SKM-1 (cell line): Measurements from ENCODE around the gene ODC1.

Experiments used
- DNase-seq: peaks from one replicate; lab custom pipeline; 2025; ENCODE audit not compliant: unreplicated experiment; lab: John Stamatoyannopoulos, UW

Gene ODC1

DNA sequence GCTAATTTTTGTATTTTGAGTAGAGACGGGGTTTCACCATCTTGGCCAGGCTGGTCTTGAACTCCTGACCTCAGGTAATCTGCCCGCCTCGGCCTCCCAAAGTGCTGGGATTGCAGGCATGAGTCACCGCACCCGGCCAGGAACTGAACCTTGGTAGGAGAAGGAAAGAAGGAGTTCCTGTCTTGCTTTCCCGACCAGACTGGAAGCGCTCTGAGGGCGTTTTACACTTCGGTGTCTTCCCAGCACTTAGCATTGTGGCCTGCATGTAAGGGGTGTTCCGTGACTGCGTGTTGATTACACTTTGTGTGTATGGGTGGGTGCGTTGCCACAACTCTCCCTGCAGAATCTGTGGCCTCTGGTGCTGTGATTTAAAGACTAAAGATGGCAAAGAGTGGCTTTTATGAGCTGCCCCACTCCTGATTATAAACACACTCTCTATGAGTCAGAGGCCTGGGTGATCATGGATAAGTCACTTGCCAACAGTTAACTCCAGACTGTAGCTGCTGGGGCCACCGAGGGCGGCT is 46.0 kb downstream of the ODC1 start:
- DNase-seq: no peak

GRCh38 chr2:10400978-10401951 is 46.9 kb downstream of the ODC1 start:
- no peak for DNase-seq

DNA sequence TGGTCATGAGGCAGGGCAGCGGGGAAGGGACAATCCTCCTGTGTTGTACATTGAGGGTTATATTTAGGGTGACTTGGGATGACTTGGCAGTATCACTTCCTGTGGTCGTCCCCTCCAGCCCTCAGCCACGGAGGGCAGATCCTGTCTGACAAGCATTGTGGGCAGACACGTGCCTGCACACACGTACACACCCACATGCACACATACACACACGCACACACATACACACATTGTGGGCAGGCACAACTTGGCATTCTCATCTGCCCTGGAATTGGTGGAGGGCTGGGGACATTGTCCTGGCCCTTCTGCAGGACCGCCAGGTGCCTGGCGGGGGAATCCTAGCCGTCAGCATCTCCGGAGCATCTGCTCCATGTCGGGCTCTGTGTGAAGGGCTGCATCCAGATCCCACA is 47.6 kb downstream of the ODC1 start:
- no peak for DNase-seq

GRCh38 chr2:10400002-10400401 is 48.1 kb downstream of the ODC1 start:
- no peak for DNase-seq

- no peak for DNase-seq
Measured at GRCh38 chr2:10399358-10399757, 48.8 kb downstream of the ODC1 start.

DNA sequence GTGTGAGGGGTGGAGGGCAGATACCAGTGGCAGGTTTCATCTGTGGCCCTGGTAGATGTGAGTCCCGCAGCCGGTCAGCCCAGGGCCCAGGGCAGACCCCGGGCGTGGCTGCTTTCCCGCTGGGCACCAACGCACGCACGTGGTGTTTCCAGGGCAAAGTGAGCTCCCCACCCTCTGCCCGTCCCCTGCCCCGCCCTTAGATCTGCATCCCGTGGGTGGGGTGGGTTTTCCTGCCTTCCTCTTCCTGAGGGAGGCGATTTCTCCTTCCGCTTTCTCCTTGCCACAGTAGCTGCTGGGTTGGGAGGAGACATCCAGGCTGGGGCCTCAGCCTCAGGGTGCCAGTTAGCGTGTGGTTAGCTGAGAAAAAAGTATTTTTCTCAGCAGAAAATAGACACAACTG is 49.6 kb downstream of the ODC1 start:
- no peak for DNase-seq

DNA sequence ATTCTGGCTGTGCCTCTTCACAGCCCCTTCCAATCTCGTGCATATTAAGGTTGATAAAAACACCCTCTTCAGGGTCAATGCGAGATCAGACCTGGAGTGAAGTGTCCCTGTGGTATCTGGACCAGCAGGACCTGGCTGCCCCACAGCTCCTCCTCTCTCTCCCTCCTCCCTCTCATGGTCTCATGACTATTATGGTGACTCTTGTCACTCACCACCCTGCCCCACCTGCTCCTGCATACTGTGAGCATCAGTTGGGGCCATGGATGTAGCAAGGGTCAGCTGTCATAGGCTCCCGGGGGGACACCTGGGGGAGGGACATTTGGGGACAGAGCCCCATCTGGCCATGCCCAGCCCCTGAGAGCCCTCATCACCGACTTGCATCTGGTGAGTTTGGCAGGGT is 50.2 kb downstream of the ODC1 start:
- no peak for DNase-seq

- no peak for DNase-seq
Measured at GRCh38 chr2:10397297-10397875, 50.7 kb downstream of the ODC1 start.

DNA sequence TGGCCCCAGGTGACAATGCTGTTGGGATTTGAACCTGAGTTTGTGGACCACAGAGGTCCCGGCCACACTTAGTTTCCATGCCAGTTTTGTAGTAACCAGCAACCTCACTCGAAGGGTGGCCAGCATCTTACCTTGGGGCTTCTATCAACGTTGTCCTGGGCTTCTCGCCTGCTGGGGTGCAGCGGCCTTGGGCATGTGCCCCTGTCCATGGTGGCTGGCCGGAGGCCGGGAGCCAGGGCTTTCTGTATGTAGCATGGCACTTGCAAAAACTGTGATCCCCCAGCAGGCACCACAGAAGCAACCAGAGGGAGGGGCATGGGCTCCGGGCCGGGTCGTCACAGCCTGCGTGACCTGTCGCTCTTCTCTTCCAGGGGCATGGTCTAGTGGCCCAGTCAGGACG is 51.7 kb downstream of the ODC1 start:
- DNase-seq: no peak

DNA sequence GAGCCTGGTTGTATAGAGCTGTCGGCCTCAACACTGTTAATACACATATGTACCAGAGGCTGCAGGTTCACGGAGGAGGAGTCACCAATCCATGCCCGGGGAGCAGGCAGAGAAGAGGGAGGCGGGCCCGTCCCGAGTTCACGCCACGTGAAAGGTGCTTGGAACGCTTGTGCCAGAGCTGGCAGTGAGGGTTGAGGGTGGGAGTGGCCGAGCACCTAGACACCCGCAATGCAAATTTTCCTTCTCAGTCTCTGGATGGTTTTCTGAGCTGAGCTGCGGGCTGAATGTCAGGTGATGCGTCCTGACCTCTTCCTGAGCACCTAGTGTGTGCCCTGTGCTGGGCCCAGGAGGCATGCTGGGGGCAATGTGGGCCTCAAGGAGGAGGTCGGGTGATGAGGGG is 52.2 kb downstream of the ODC1 start:
- DNase-seq: no peak

GRCh38 chr2:10393640-10393982 is 54.5 kb downstream of the ODC1 start:
- no peak for DNase-seq

GRCh38 chr2:10392951-10393639 is 55.0 kb downstream of the ODC1 start:
- DNase-seq: no peak

- no peak for DNase-seq
Measured at GRCh38 chr2:10392548-10392947, 55.6 kb downstream of the ODC1 start.

GRCh38 chr2:10392100-10392499 is 56.0 kb downstream of the ODC1 start:
- no peak for DNase-seq

DNA sequence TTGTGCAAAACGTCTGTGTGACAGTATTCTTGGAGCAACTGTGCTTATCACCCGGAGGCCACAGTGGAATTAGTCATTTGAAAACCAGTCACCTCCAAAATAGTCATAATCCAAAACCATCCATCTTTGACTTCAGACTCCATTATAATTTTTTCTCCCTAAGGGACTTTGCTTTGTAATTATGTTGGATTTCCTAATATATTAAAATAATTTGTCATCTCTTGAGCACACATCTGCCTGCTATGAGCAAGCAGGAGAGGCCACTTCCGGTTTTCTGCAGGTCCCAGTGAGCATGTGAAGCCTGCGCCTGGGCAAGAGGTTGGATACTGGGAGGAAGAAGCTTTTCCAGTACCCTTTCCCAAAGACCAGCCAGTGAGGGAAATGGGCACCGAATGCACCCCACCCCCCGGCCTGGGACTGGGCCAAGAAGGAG is 57.7 kb downstream of the ODC1 start:
- DNase-seq: no peak
